Stimulated activated CD4-positive, alpha-beta T cell treated with anti-CD3 and anti-CD28 coated beads, Interleukin-1b, Interleukin-23, amount 100 ng/mL, for 4 hours (primary cell): ENCODE data around the gene NUCB1.
"Not testable (repeated sequence)": the region's sequence is repeated elsewhere in the genome, so short reads cannot be mapped to it uniquely, and the experiment has no call there.

ENCODE experiments used
- DNase-seq, 2 donors: peaks; one replicate each; pipeline ENCODE4 v3.0.0-alpha.2; 2020; ENCODE audit warnings: low read depth in 2 of 2

Gene NUCB1

DNA sequence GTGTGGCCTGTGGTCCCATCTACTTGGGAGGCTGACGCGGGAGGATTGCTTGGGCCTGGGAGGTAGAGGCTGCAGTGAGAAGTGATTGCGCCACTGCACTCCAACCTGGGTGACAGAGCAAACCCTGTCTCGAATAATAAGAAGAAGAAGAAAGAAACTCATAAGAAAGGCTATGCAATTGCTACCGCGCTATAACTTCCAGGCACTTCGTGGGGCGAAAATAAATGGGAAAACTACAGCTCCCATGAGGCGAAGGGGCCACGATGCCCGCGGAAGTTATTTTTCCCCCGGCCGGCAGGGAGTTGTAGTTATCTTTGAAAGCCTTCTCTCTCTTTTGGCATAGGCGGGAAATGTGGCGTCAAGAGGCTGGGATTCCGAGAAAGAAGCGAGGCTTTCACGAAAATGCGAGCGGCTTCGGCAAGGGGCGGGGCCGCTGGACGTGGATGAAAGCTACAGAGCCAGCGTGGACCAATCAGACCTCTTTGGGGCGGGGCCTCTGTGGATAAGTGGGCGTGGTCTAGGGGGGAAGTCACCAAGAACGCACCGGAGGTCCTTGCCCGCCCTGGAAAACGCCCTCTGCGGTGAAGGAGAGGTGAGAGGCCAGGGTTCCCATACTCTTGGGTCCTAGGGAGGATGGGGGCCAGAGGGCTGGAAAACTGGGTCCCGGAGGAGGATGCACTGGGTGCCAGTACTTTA lies at the start of gene NUCB1:
TSS of gene NUCB1 (plus strand) at position 532 of the 696 bp plus-strand sequence. CDS start 485 bp downstream, outside the sequence.
- DNase-seq = peak; percentile 99

DNA sequence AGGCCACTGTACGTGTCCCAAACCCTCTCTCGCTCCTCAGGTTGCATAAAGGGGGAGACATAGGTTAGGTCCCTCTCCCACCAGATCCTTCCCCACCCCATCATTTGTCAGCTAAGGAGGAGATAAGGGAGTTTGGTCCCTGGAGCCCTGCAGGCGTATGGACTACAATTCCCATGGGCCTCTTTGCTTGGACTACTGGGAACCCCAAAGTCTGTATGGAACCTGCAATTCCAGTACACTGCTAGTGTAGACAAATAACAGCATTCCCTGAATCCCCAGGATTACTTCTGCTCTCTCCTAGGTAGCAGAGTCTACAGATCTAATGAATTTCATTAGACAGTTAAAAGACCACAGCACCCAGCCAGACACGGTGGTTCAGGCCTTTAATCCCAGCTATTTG lies 47.8 kb upstream of the NUCB1 start:
- DNase-seq = no peak

DNA sequence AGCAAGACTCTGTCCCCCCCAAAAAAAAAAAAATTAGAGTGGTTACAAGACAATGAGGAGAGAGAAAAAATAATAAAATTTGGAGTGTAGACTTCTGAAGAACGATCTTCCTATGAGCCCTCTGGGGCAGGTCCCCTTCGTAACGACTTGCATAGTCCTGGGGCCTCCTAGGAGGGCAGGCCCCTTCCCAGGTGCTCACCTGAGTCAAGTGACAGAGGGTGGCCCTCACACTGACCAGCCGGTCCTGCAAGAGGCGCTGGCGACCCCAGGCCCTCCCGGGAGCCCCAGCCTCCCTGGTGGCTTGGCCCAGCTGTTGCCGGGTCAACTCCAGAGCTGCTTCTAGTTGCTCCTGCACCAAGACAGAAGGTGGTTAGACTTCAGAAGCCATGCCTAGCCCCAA lies 46.6 kb upstream of the NUCB1 start:
- no peak for DNase-seq

DNA sequence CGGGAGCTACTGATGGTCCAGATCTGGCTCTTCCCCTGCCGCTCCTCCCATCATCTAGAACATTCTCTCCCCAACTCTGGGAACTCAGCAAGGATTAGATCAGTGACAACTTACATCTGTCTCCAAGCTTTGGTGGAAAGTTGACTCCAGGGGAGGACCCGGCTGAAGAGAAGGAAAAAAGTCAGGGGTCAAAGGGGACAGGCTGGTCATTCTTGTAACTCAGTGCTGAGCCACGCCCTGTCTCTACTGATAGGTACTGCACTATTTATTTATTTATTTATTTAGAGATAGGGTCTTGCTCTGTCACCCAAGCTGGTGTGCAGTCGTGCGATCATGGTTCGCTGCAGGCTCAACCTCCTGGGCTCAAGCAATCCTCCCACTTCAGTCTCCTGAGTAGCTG lies 46.0 kb upstream of the NUCB1 start:
- no peak for DNase-seq

DNA sequence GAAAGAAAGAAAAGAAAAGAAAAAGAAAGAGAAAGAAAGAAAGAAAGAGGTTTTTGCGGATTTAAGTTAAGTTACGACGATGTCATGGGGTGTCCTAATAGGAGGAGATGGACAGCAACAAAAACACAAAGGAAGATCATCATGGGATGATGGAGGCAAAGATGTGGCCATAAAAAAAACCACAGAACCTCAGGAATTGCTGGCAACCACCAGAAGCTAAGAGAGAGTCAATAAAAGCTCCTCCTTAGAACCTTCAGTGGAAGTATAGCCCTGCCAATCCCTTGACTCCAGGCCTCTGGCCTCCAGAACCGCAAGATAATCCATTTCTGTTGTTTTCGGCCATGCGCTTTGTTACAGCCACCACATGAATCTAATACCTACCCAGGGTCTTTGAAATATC lies 43.2 kb upstream of the NUCB1 start:
- no peak for DNase-seq

DNA sequence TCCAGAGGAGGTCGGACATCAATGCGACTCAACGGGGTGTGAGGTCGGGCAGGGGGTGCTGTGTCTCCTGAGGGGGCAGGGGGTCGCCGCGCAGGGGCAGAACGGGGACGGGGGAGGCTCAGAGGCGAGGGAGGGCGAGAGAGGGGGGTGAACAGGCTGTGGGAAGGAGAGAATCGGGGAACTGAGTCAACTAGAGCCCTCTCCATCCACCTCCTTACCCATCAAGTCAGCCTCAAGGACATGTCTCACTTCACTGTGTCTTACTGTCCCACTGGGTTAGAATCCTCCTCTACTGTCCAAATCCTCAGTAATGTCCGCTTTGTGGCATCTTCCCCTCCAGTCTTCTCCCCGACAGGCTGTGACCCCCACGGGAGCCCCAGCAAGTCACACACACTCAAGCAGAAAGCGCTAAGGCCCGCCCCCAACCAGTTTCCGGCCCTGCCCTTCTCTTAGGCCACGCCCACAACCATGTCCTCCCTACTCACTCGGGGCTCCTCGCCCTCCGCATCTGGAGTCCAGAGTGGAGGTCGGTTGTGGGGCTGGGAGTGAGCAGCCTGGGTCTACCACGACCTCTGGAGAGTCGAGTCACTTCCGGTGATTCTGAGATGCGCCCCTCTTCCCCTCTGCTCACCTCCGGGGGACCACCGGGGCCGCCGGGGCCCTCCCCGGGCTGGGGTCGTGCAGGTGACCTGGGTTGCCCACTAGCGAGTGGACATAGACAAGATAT lies 41.0 kb upstream of the NUCB1 start:
- peak; percentile 73 to 76 for DNase-seq

DNA sequence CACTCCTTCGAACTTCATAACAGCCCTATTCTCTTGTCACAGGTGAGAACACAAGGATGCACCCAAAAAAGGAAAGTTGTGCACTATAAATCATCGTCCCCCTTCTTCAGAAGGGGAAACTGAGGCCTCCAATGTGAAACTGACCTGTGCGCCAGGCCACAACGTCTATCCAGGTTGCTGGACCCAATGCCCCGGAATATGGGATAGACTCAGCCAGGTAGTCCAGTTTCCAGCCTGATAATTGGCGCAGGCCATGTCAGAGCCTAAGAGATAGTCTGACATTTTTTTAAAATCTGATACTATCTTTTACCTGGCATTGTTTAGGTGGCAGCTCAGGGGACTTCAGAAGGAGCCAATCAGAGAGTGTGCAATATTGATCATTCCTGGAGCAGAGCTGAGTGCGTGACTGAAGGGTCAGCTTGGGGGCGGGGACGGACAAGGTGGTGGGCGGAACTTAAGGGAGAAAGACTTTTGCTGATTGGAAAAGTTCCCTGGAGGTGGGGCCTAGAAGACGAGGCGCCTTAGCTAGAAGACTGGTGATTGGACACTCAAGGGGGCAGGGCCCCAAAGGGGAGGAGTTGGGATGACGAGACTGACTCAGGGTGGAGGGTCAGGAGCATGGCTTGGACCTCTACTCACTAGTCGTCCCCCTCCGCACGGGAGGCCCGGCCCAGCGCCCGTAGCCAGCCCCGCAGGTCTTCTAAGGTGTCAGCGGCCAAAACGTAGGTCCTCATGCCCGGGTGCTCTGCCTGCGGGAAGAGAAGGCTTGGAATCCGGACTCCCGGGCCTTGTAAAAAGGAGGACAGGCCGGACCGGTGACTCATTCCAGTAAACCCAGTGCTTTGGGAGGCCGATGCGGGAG lies 40.2 kb upstream of the NUCB1 start:
- no peak for DNase-seq

DNA sequence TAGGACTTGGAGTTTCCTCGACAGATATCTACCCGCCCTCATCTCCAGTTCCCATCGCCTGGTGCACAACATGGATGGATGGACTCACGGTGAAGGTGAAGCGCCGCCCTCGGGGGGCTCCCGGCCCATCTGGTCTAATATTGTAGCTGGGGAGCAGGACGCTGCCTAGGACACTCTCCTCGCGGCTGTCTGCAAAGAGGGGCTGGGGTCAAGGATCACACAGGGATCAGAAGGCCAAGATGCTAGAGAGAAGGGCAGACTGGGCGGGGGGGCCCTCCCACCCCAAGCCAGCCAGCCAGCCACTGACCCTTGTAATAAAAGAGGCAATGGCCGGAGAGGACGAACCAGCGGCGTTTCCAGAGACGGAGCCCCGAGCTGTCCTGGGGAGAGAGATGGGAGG lies 38.8 kb upstream of the NUCB1 start:
- DNase-seq = no peak

DNA sequence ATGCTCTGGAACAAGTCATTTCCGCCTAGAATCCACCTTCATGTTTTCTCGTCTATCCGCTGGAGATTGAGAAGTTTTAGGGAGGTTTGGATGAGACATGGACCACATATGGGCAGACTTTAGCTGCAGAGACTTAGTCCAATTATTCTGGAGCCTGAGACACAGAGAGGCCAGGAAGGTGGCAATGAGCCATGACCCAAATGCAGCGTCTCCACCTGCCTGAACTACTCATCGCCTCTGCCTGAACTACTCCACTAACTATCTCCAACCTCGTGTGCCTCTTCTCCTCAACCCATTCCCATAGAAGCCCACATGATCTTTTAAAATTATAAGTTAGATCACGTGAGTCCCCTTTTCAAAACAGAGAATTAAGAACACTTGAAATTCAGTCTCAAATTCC lies 37.3 kb upstream of the NUCB1 start:
- no peak for DNase-seq

DNA sequence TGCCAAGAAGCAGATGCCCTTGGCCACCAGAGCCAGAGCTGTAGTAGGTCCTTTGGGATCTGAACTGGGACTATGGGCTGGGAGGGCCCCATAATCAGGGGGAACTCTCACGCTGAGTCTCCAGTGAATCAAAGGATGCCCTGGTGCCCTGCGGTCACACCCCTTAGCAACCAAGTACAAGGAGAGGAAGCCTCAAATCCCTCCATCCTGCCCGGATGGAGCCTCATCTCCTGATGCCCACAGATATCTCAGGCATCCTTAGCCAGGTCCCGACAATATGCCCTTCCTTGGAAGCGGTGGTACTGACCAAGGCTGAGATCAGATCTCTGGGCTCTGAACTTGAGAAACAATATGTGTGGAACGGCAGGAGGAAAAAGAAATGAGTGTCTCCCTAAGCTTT lies 33.4 kb upstream of the NUCB1 start:
- DNase-seq = no peak

DNA sequence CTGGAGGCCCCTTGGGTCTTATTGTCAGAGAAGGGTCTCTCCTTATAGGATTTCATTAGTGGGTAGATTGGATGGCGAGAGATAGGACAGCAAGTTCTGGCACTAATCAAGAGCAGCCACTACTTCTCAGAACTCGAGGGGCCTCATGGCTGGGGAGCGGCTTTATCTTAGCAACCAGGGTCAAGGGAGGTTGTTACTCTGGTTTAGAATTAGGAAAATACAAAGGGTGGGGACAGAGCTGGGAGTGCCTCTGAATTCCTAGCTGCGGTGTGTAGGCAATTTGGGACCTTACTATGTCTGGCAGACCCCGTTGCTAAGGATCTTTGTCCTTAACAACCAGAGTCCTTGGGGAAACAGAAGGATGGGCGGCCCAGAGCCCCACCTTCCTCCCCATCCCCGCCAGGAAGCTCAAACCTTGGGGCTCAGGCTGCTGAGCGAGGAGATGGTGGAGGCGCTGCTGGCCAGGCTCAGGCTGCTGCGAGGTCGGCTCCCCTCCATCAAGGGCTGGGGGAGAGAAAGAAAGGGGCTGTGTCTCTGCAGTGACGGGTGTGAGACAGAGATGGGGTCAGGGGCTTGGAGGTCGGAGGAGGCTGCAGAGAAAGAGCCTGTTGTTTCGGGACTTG lies 32.9 kb upstream of the NUCB1 start:
- DNase-seq = no peak

DNA sequence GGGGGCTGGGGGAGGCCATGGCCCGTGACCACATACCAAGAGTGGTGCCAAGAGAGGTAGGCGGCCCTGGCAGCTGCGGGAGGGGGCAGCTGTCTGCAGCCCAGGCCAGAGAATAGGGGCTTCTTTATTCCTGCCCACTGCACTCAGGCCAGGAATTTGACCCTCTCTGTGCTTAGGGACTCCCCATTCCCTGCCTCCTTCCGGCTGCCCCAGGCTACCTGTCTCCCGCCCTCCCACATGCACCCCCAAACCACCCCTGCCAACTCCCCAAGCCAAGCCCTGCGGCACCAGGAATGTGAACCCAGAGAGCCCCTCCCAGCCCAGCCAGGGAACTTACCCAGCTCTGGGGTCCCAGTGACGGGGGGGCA lies 32.4 kb upstream of the NUCB1 start:
- DNase-seq = no peak

DNA sequence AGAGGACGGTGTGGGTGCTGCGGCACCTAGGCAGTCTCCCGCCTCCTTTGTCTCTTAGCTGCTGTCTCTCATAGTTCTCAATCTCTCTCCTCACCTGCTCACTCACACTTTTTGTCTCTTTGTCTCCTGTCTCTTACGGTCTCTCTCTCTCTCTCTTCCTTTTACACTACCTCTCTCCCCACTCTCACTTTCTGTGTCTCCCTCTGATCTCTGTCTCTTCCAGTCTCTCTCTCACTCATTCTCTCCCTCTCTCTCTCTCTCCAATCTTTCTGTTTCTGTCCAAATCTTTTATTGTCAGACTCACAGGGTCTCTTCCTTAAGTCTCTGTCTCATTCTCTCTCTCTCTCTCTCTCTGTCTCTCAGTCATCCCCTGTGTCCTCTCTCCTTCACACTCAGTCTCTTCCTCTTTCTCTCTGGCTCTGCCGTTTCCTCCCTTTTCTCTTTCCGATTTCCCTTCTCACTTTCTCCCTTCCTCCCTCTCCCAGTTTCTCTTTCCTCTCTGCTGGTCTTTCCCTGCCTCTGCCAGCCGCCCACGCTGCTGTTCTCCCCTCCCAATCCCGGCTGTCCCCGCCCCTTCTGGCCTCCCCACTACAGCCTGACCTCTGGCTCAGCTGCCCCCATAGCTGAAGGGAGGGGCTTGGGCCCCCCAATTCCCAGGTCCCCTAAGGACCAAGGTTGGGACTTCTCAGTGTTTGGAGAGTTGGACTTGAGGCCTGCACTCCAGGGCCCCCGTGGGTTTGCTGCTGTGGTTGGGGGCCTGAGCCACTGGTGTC lies 31.8 kb upstream of the NUCB1 start, which contains the start of gene PLEKHA4:
TSS of gene PLEKHA4 (minus strand) at position 504 of the 773 bp plus-strand sequence. CDS start 997 bp downstream, outside the sequence.
- no peak for DNase-seq

DNA sequence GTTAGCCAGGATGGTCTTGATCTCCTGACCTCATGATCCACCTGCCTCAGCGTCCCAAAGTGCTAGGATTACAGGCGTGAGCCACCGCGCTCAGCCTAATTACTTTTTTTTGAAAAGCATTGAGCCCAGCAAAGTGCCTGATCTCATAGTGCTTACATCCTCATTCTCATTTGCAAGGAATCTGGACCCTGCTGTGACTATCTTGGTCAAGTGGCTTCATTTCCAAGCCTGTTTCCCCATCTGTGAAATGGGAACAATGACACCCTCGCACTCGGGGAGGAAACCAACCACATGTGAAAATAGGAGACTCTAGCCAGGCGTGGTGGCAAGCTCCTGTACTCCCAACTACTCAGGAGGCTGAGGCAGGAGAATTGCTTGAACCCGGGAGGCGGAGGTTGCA lies 30.1 kb upstream of the NUCB1 start:
- DNase-seq = no peak

DNA sequence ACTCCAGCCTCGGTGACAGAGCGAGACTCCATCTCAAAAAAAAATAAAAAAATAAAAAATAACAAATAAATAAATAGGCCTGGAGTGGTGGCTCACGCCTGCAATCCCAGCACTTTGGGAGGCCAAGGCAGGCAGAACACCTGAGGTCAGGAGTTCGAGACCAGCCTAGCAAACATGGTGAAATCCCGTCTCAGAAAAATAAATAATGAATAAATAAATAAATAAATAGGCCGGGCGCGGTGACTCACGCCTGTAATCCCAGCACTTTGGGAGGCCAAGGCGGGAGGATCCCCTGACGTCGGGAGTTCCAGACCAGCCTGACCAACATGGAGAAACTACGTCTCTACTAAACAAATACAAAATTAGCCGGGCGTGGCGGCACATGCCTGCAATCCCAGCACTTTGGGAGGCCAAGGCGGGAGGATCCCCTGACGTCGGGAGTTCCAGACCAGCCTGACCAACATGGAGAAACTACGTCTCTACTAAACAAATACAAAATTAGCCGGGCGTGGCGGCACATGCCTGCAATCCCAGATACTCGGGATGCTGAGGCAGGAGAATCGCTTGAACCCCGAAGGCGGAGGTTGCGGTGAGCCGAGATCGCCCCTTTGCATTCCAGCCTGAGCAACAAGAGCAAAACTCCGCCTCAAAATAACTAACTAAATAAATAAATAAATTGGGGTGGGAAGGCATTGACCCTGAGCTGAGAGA lies 28.5 kb upstream of the NUCB1 start:
- not testable (repeated sequence) for DNase-seq

DNA sequence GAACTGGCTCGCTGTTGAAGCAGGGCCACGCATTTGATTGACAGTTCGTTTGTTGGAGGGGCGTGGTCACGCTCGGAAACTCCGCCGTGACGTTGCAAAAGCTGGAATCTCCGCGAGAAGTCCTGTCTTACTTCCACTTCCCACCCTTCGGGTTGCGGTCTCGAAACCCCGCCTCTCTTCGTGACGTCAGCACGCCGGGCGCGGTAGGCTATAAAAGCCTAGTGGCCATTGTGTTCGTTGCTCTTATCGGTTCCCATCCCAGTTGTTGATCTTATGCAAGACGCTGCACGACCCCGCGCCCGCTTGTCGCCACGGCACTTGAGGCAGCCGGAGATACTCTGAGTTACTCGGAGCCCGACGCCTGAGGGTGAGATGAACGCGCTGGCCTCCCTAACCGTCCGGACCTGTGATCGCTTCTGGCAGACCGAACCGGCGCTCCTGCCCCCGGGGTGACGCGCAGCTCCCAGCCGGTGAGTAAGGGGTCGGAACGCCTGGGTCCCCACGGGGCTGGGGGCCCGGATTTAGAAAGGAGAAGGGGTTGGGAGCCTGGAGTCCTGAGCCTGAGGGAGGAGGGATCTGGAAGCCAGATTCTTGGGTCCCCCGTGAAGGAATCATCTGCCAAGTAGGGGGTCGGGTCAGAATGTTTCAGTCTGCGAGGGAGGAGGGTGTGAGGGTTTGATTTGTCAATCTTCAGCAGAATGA lies 27.8 kb upstream of the NUCB1 start, which contains the start of gene PPP1R15A:
TSS of gene PPP1R15A (plus strand) at position 240 of the 702 bp plus-strand sequence. CDS start 813 bp downstream, outside the sequence.
- peak; percentile 97 to 99 for DNase-seq

DNA sequence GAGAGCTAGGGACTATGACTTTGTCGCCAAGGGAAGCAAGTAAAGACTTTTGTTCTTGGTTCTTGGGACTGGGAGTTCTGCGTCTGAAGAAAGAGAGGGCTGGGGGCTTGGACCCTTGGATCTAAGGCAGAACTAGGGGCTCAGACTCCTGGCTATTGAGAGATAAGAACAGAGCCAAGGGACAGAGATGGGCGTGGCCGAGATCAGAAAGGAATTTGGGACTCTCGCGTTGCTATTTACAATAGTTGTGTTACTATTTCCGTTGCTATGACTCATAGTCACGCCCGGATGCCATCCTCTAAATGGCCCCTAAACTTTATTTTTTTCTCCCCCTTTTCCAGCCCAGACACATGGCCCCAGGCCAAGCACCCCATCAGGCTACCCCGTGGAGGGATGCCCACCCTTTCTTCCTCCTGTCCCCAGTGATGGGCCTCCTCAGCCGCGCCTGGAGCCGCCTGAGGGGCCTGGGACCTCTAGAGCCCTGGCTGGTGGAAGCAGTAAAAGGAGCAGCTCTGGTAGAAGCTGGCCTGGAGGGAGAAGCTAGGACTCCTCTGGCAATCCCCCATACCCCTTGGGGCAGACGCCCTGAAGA lies 27.1 kb upstream of the NUCB1 start:
- peak; percentile 49 to 52 for DNase-seq

DNA sequence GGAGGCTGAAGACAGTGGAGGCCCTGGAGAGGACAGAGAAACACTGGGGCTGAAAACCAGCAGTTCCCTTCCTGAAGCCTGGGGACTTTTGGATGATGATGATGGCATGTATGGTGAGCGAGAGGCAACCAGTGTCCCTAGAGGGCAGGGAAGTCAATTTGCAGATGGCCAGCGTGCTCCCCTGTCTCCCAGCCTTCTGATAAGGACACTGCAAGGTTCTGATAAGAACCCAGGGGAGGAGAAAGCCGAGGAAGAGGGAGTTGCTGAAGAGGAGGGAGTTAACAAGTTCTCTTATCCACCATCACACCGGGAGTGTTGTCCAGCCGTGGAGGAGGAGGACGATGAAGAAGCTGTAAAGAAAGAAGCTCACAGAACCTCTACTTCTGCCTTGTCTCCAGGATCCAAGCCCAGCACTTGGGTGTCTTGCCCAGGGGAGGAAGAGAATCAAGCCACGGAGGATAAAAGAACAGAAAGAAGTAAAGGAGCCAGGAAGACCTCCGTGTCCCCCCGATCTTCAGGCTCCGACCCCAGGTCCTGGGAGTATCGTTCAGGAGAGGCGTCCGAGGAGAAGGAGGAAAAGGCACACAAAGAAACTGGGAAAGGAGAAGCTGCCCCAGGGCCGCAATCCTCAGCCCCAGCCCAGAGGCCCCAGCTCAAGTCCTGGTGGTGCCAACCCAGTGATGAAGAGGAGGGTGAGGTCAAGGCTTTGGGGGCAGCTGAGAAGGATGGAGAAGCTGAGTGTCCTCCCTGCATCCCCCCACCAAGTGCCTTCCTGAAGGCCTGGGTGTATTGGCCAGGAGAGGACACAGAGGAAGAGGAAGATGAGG lies 26.4 kb upstream of the NUCB1 start:
- no peak for DNase-seq
